Endothelial cell of umbilical vein (primary cell): ENCODE data around the gene RLN1. TPM values are rescaled to one million over a fixed set of nuclear protein-coding genes. Genes with fewer than 3 reads are reported as not detected.
A peak's percentile ranks its signal among the peaks of the same experiment; 100 is the strongest.
"Not testable (repeated sequence)": the region's sequence is repeated elsewhere in the genome, so short reads cannot be mapped to it uniquely, and the experiment has no call there.

Source experiments
- Bru-seq: library from RNA; stranded (reverse); fragments of 400-500 nt; gene quantifications from one replicate; lab custom pipeline; 2021; lab: Mats Ljungman, UMichigan
- BruChase-seq, 2 experiments: library from RNA; stranded (reverse); fragments of 400-500 nt; gene quantifications; one replicate each; lab custom pipeline; 2021; lab: Mats Ljungman, UMichigan
- BruUV-seq: library from RNA; stranded (reverse); fragments of 400-500 nt; replicated peaks from 2 replicates; lab custom pipeline; 2021; lab: Mats Ljungman, UMichigan
- CTCF ChIA-PET: fragments of 300-600, 350-600 bp; sonication (Branson Sonifier 250); formaldehyde crosslinking; loops from one replicate; lab custom pipeline; 2021; ENCODE audit warnings: antibody characterized with exemption, inconsistent platforms; lab: Charles Lee
- POLR2A ChIA-PET: fragments of 300-600, 350-600 bp; sonication (Branson Sonifier 250); formaldehyde crosslinking; loops from one replicate; lab custom pipeline; 2021; ENCODE audit warnings: antibody characterized with exemption, inconsistent platforms; lab: Charles Lee
- DNase-seq: peaks from one replicate; pipeline ENCODE4 v3.0.0-alpha.2; 2011; ENCODE audit warnings: low read depth, low spot score
- FAIRE-seq: peaks from 2 replicates; lab custom pipeline; 2011; peaks lifted over from hg19 to GRCh38; lab: Jason Lieb, UNC
- H2AFZ ChIP-seq: 2 replicates; pipeline ENCODE4 v1.6.0; 2012; ENCODE audit warnings: low read depth, low read length, control low read depth, inconsistent platforms
- H3K27ac ChIP-seq: 2 replicates; pipeline ENCODE4 v1.5.1; 2011; ENCODE audit warnings: low read depth, mild to moderate bottlenecking, control low read depth, low read length, moderate library complexity; ENCODE audit not compliant: insufficient read depth
- H3K27me3 ChIP-seq, 2 experiments: 2 replicates each; pipeline versions ENCODE4 v1.6.0 to v1.6.1; 2011; ENCODE audit warnings: low read length in 2 of 2, mixed read lengths in 1 of 2; ENCODE audit not compliant: control insufficient read depth in 2 of 2, insufficient read depth in 2 of 2
- H3K36me3 ChIP-seq, 2 experiments: 2 replicates in 1 of 2; 3 replicates in 1 of 2; pipeline ENCODE4 v1.5.1; 2011; ENCODE audit warnings: low read length in 2 of 2, mild to moderate bottlenecking in 1 of 2, moderate library complexity in 1 of 2; ENCODE audit not compliant: control insufficient read depth in 2 of 2, insufficient read depth in 2 of 2; ENCODE audit errors: extremely low read depth in 1 of 2
- H3K4me1 ChIP-seq: 3 replicates; pipeline ENCODE4 v1.5.1; 2011; ENCODE audit warnings: mild to moderate bottlenecking, low read length; ENCODE audit not compliant: control insufficient read depth, insufficient read depth; ENCODE audit errors: extremely low read depth
- H3K4me2 ChIP-seq: 2 replicates; pipeline ENCODE4 v1.6.1; 2011; ENCODE audit warnings: low read length, control low read depth, mixed read lengths; ENCODE audit not compliant: insufficient read depth
- H3K4me3 ChIP-seq, 3 experiments: fragments of 200-600 bp in 1 of 3; sonication (generic), shearing (Covaris generic) in 1 of 3; replicated peaks in 1 of 3; 2 replicates each; pipeline ENCODE4 v1.5.1; 2011 to 2016; ENCODE audit warnings: control low read depth in 3 of 3, low read length in 3 of 3, mild to moderate bottlenecking in 2 of 3, inconsistent platforms in 1 of 3, low read depth in 1 of 3, moderate library complexity in 1 of 3; ENCODE audit not compliant: insufficient read depth in 1 of 3
- H3K79me2 ChIP-seq: 2 replicates; pipeline ENCODE4 v1.6.0; 2012; ENCODE audit warnings: low read length, inconsistent platforms; ENCODE audit not compliant: control insufficient read depth, insufficient read depth
- H3K9ac ChIP-seq: replicated peaks from 2 replicates; pipeline ENCODE3; 2011; ENCODE audit warnings: low read length, control low read depth; ENCODE audit not compliant: insufficient read depth; ENCODE audit errors: extremely low read depth
- H3K9me1 ChIP-seq: replicated peaks from 3 replicates; pipeline ENCODE4 v1.6.0; 2011; ENCODE audit warnings: mild to moderate bottlenecking, low read length; ENCODE audit not compliant: control insufficient read depth, insufficient read depth; ENCODE audit errors: extremely low read depth
- H3K9me3 ChIP-seq: replicated peaks from 2 replicates; pipeline ENCODE4 v1.5.1; 2012; ENCODE audit warnings: low read length, inconsistent platforms; ENCODE audit not compliant: control insufficient read depth, insufficient read depth
- H4K20me1 ChIP-seq: replicated peaks from 2 replicates; pipeline ENCODE3; 2011; ENCODE audit warnings: mild to moderate bottlenecking, low read length; ENCODE audit not compliant: control insufficient read depth, insufficient read depth; ENCODE audit errors: extremely low read depth
- CTCF ChIP-seq, 2 donors: IDR thresholded peaks; 1 replicate in 1 of 2; 2 replicates in 1 of 2; pipeline ENCODE4 v1.5.1; 2011; ENCODE audit warnings: low read length in 2 of 2, mild to moderate bottlenecking in 2 of 2, moderate library complexity in 2 of 2, control low read depth in 1 of 2, inconsistent platforms in 1 of 2, low read depth in 1 of 2; ENCODE audit not compliant: insufficient read depth in 1 of 2; ENCODE audit errors: extremely low read depth in 1 of 2
- EZH2 ChIP-seq: IDR thresholded peaks from 2 replicates; pipeline ENCODE4 v1.6.1; 2012; ENCODE audit warnings: borderline replicate concordance, low read depth, mild to moderate bottlenecking, moderate library complexity, low read length, inconsistent platforms; ENCODE audit not compliant: severe bottlenecking
- FOS ChIP-seq: IDR thresholded peaks from 2 replicates; pipeline ENCODE4 v1.6.1; 2011; ENCODE audit warnings: mild to moderate bottlenecking, low read length, moderate library complexity, borderline replicate concordance; ENCODE audit not compliant: insufficient read depth
- GATA2 ChIP-seq: IDR thresholded peaks from 2 replicates; pipeline ENCODE4 v1.7.0; 2011; ENCODE audit warnings: low read depth, mild to moderate bottlenecking, moderate library complexity, mixed read lengths, low read length; ENCODE audit not compliant: insufficient read length, insufficient read depth
- JUN ChIP-seq: IDR thresholded peaks from 2 replicates; pipeline ENCODE4 v1.6.1; 2011; ENCODE audit warnings: borderline replicate concordance, low read depth; ENCODE audit not compliant: insufficient read length, insufficient read depth
- MAX ChIP-seq: IDR thresholded peaks from 2 replicates; pipeline ENCODE4 v1.6.1; 2011; ENCODE audit not compliant: insufficient read depth, insufficient read length
- MYC ChIP-seq: IDR thresholded peaks from one replicate; pipeline ENCODE4 v1.6.1; 2011; ENCODE audit warnings: mild to moderate bottlenecking, low read depth, low read length
- POLR2A ChIP-seq: IDR thresholded peaks from 2 replicates; pipeline ENCODE4 v1.6.1; 2012; ENCODE audit warnings: low read depth, mild to moderate bottlenecking, control low read depth, low read length
- POLR2AphosphoS5 ChIP-seq: IDR thresholded peaks from 2 replicates; pipeline ENCODE4 v1.6.1; 2012; ENCODE audit warnings: low read depth, mild to moderate bottlenecking, control low read depth, low read length, moderate library complexity; ENCODE audit not compliant: insufficient read depth
- dilution Hi-C: fragments of 300-500 bp; cut with MboI; formaldehyde crosslinking; loops from one replicate; pipeline ENCODE4 v1.15.0; 2019; ENCODE audit warnings: low sequenced_read_pairs; ENCODE audit not compliant: extremely low pct_ligation_motif_present
- intact Hi-C: fragments of 100-400 bp; cut with micrococcal nuclease; formaldehyde crosslinking; loops from one replicate; pipeline ENCODE4 v1.10.0; 2022
- long read RNA-seq: library from polyadenylated mRNA; stranded (forward); transcript quantifications from one replicate; pipeline ENCODE4 v2.0.0, GENCODE V29; 2021
- polyA minus RNA-seq, 3 experiments: library from RNA; depleted of rRNA, polyadenylated mRNA; stranded (reverse); fragments of >200 nt; gene quantifications; 1 replicate in 1 of 3; 2 replicates in 2 of 3; pipeline ENCODE4 v1.2.3, GENCODE V29; 2011
- polyA plus RNA-seq, 4 experiments: library from polyadenylated mRNA; depleted of rRNA in 3 of 4; stranded (reverse) in 3 of 4; unstranded in 1 of 4; fragments of >200 nt; gene quantifications; 2 replicates each; pipeline versions ENCODE4 v1.2.1 to v1.2.3, GENCODE V29; 2011 to 2012; ENCODE audit warnings: missing spikeins in 1 of 4
- total RNA-seq: library from RNA; stranded (reverse); gene quantifications from 2 replicates; pipeline ENCODE4 v1.2.3, GENCODE V29; 2021

RLN1 gene
- total RNA-seq: not detected in 2 replicates
- not detected in 2 replicates for polyA plus RNA-seq
- not detected in 2 replicates for polyA plus RNA-seq (2011; cell fraction: cytosol; rRNA removed)
- not detected in 2 replicates for polyA plus RNA-seq (2011; cell fraction: nucleus; rRNA removed)
- polyA plus RNA-seq (2012): not detected in 2 replicates
- not detected in 2 replicates for polyA minus RNA-seq
- not detected for polyA minus RNA-seq (2011; cell fraction: cytosol; rRNA and poly(A)+ RNA removed)
- polyA minus RNA-seq (2011; cell fraction: nucleus; rRNA and poly(A)+ RNA removed): not detected in 2 replicates
- percentile 25 among the genes with signal in this experiment for Bru-seq, nascent RNA
- percentile 17 among the genes with signal in this experiment for BruChase-seq, experiment 1, labeled RNA remaining after a 6-hour chase
- BruChase-seq, experiment 2, labeled RNA remaining after a 2-hour chase: percentile 19 among the genes with signal in this experiment
- long read RNA-seq, partial matches to known transcripts: 0 of 1 reads
- long read RNA-seq, other reads (novel, unspliced or antisense): 0 of 1 reads

GRCh38 chr9:5338992-5339981, at the start of gene RLN1:
Gene RLN1, minus strand, starts transcription at chr9:5339876. Its CDS starts 130 bp downstream, at chr9:5339746.
- H3K27me3 ChIP-seq, H3K79me2 ChIP-seq, dilution Hi-C loops, H3K9ac ChIP-seq, H3K4me3 ChIP-seq, H3K4me1 ChIP-seq, intact Hi-C loops, H3K4me2 ChIP-seq, H3K27ac ChIP-seq, H3K9me1 ChIP-seq, POLR2A ChIA-PET, CTCF ChIA-PET, H3K9me3 ChIP-seq, H3K36me3 ChIP-seq, H4K20me1 ChIP-seq: not testable (repeated sequence)
- FAIRE-seq: peak; percentile 96
- peak within 1 kb of the TSS; percentile 29 for H2AFZ ChIP-seq
- BruUV-seq: TSS peak; percentile 14
- DNase-seq: peak; percentile 13

- dilution Hi-C loops: no loop called here
- POLR2A ChIA-PET: no interaction called here
- Histone ChIP-seq H2AFZ (no peak overlapping the region), H3K4me3 (no peak overlapping the region), H3K79me2 (no peaks in the 10 kb centered on the region), H4K20me1 (no peaks in the 10 kb centered on the region), H3K9me3 (no peaks in the 10 kb centered on the region), H3K4me1 (peaks cover 11% of the 10 kb centered on the region), H3K27me3 (no peaks in the 10 kb centered on the region), H3K36me3 (no peaks in the 10 kb centered on the region), H3K4me2 (no peak overlapping the region), H3K9me1 (no peaks in the 10 kb centered on the region), H3K27ac (no peak overlapping the region), H3K9ac (no peak overlapping the region)
- no TSS peak for BruUV-seq
- FAIRE-seq (no peak), DNase-seq (no peak)
- CTCF ChIA-PET: no interaction called here
- TF ChIP-seq GATA2 (peak; percentile 40), MAX (no peak), POLR2AphosphoS5 (no peak), MYC (no peak), JUN (peak; percentile 37), POLR2A (no peak), EZH2 (no peak), FOS (peak; percentile 68), CTCF (IDR thresholded peaks at IDR 0.05; ENCODE audit: extremely low read depth in 1 of 2, insufficient read depth in 1 of 2, low read depth in 1 of 2, low read length in 2 of 2) (no peak)
- intact Hi-C loops: no loop called here
These were observed 49.5 kb upstream of the RLN1 start for GRCh38 chr9:5389109-5389732.
